Panc1 (cell line): Measurements from ENCODE around the gene PRTFDC1.

ENCODE experiments used
- CTCF ChIP-seq: fragments of 450-650 bp; IDR thresholded peaks from 2 replicates; pipeline ENCODE4 v1.5.1; 2017; ENCODE audit warnings: mild to moderate bottlenecking
- POLR2AphosphoS5 ChIP-seq: IDR thresholded peaks from 2 replicates; pipeline ENCODE4 v1.6.1; 2012; ENCODE audit warnings: mild to moderate bottlenecking, low read depth, low read length, moderate library complexity
- REST ChIP-seq, 2 experiments: IDR thresholded peaks; 2 replicates each; pipeline ENCODE4 v1.6.1; 2011 to 2012; ENCODE audit warnings: low read depth in 2 of 2, control low read depth in 1 of 2, low read length in 1 of 2, mild to moderate bottlenecking in 1 of 2, moderate library complexity in 1 of 2; ENCODE audit not compliant: insufficient read depth in 1 of 2
- SIN3A ChIP-seq: IDR thresholded peaks from 2 replicates; pipeline ENCODE4 v1.6.1; 2012; ENCODE audit warnings: low read depth, mild to moderate bottlenecking, low read length, moderate library complexity, borderline replicate concordance; ENCODE audit not compliant: insufficient read depth
- TCF7L2 ChIP-seq: IDR thresholded peaks from 2 replicates; pipeline ENCODE4 v1.6.1; 2011; ENCODE audit warnings: mild to moderate bottlenecking, low read depth, low read length, inconsistent platforms

- TF ChIP-seq POLR2AphosphoS5 (no peak), CTCF (no peak), SIN3A (no peak), REST (IDR thresholded peaks at IDR 0.05; ENCODE audit: insufficient read depth in 1 of 2, low read depth in 2 of 2, low read length in 1 of 2) (no peak), TCF7L2 (no peak)
These were observed 82.9 kb downstream of the PRTFDC1 start for GRCh38 chr10:24869354-24870015.
